GM12874 (cell line): ENCODE data around the gene SCN5A.

ENCODE experiments used
- CTCF ChIP-seq: IDR thresholded peaks from 2 replicates; pipeline ENCODE4 v1.5.1; 2011; ENCODE audit warnings: low read depth, mild to moderate bottlenecking, control low read depth, low read length, moderate library complexity; ENCODE audit not compliant: insufficient read depth

The SCN5A gene

GRCh38 chr3:38588995-38589937 is 60.2 kb downstream of the SCN5A start:
- no peak for TF ChIP-seq CTCF

- TF ChIP-seq CTCF = no peak
These were observed 61.0 kb downstream of the SCN5A start for GRCh38 chr3:38588371-38588971.

- TF ChIP-seq CTCF = no peak
These were observed 61.8 kb downstream of the SCN5A start for GRCh38 chr3:38587548-38588131.

- TF ChIP-seq CTCF = no peak
These were observed 62.7 kb downstream of the SCN5A start for GRCh38 chr3:38586546-38587520.

- TF ChIP-seq CTCF = no peak
These were observed 63.6 kb downstream of the SCN5A start for GRCh38 chr3:38585791-38586420.

GRCh38 chr3:38583688-38584087 is 65.8 kb downstream of the SCN5A start:
- no peak for TF ChIP-seq CTCF
